ENCODE data around the gene FOXL1.

The FOXL1 gene

DNA sequence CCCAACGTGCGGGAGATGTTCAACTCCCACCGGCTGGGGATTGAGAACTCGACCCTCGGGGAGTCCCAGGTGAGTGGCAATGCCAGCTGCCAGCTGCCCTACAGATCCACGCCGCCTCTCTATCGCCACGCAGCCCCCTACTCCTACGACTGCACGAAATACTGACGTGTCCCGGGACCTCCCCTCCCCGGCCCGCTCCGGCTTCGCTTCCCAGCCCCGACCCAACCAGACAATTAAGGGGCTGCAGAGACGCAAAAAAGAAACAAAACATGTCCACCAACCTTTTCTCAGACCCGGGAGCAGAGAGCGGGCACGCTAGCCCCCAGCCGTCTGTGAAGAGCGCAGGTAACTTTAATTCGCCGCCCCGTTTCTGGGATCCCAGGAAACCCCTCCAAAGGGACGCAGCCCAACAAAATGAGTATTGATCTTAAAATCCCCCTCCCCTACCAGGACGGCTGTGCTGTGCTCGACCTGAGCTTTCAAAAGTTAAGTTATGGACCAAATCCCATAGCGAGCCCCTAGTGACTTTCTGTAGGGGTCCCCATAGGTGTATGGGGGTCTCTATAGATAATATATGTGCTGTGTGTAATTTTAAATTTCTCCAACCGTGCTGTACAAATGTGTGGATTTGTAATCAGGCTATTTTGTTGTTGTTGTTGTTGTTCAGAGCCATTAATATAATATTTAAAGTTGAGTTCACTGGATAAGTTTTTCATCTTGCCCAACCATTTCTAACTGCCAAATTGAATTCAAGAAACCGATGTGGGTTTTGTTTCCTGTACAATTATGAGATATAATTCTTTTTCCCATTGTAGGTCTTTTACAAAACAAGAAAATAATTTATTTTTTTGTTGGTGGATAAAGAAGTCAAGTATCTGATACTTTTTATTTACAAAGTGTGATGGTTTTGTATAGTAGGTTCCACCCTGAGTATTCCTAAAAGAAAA, 9.4 kb upstream of the FOXL1 start:
- no peak for DNase-seq (ENCODE audit: low read depth in 3 of 3, low spot score in 1 of 3)

DNA sequence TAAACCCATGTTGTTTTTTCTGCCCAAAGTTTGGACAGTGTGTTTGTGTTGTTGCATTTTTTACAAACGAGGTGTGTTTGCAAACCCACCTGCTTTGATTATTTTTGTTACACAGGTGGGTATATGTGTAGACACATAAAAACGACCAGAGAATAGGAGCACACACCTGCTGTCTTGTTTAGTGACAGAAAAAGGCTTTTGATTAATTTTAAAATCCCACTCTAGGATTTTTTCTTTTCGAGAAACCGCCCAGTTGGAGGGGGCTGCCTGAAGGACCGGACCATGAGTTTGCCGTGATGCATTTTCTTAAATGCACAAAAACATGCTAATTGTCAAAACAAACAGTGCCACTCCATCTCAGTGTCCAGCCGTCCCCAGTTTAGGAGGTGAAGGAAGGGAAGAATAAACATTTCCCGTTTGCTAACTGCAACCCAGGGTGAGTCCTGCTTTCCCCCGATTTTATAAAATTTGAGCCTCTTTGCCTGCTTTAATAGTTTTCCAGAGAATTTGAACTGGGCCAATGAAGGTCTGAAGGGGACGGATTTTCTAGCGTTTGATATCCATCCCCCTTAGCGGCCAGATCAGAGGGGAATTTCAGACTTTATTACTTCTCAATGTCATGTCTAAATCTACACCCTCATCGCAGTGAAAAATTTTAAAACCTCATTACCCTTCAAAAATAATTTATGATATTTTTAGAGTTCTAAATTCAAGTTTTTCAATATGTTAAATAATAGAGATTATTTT, 8.5 kb upstream of the FOXL1 start:
- DNase-seq (ENCODE audit: low read depth in 3 of 3, low spot score in 1 of 3), result no peak

DNA sequence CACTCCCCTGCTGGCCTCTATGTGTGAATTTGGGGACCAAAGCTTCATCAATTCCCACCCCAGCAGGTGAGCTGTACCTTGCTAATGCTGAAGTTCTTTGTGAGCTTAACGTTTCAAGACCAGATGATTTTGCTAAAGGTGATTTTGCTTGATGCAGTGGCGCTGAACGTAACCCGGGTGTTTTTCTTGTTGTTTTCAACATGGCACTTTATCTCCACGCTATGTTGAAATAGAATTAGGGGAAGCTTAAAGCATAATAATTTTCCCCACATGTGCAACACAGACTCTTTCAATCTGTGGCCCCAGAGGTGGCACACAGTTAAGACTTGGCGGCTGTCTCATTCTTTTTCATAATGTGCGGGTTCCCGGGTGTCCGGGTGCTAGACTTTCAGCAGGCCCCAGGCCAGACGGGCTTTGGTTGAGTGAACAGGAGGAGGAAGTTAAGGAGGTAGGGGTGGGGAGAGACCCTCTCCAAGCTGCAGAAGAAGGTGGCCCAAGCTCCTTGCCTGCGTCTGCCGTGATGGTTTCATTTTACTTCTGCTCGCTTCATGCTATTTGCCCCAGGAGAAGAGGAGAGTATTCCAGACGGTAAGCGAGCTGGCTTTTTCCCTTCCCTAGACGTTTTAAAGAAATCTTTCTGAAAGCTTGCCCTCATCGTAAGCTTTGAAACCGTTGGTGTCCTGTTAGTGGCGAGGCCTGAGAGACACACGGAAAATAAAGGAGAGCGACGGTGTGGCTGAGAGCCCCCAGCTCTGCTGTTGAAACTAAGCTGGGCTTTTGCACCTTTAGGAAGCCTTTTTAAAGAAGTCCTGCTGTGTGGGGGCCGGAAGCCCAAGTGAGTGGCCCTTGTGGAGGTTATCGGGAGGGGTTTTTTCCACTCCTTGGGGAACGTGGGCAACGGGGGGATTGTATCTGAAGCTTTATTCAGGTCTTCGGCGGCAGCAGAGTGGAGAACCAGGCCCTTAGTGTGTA, 7.5 kb upstream of the FOXL1 start:
- no peak for DNase-seq (ENCODE audit: low read depth in 3 of 3, low spot score in 1 of 3)

DNA sequence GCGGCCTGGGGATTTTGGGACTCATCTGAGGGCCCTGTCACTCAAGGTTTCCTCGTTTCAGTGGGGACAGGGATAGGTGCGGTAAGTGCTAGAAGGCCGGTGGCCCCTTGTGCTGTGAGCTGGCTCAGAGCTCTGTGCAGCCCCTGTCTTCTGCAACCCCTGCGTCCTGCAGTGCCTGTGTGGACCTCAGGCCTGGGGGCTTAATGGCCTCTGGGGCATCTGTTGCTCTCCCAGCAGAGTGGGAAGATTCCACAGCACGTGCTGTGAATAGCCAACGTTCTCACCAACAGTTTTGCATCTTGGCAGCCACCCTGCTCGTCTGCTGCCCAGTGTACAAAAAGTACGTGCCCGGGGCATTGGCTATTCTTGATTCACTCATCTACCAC, 6.8 kb upstream of the FOXL1 start:
- DNase-seq (ENCODE audit: low read depth in 3 of 3, low spot score in 1 of 3), result no peak

DNA sequence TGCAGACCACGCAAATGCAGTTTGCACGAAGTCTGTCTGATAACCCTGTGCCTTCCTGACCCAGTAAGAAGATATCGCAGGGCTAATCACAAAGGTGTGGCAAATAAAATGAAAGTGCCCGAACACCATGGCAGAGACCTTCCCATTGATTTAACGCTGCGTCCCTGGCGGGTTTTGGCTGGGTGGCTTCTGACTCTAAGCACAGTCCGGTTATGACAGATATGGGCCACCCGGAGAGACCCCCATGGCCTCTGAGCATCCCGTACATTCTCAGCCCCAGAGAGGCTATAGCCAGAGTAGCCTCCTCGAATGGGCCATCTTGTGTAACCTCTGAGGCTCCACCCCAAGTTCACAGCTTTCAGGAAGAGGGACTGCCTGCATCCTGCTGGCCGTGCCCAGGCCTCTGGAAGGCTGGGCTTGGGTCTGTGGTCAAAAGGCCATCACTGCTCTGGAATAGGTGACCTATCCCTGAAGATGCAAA, 6.3 kb upstream of the FOXL1 start:
- DNase-seq (ENCODE audit: low read depth in 3 of 3, low spot score in 1 of 3), result no peak

DNA sequence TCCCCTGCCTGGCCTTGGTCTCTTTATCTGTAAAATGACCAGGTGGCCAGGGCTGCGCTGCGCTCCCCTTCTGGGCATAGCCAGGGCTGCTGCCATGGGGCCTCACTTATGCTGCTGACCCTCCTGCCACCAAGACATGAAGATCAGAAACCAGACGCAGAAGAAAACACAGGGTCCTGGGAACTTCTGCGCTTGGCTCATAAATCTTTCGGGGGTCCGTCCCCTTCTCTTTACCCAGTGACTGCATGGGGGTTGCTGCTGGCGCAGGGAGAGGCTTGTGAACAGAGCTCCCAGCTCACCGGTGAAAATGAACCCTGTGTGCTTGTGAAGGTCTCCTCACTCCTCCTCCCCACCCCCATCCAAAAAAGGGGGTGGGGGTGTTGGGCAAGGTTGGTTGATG, 5.7 kb upstream of the FOXL1 start:
- DNase-seq (ENCODE audit: low read depth in 3 of 3, low spot score in 1 of 3), result no peak

DNA sequence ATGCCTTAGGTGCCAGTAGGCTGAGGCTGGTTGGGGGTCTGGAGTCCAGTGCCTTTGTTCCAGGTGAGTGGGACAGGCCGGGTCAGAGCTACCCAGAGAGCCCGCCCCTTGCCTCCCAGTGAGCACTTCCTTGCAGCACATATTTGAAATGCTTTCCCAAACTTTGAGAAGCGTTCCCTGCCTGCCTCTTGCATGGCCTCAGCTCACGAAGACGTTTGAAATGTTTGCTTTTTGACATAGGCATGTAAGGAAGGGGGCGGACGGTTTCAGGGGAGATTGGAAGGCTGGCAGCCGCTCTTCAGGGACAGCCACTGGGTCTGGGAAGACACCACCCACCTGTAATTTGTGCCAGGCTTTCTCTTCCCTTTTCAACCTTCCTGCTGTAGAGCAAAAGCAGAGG, 5.1 kb upstream of the FOXL1 start:
- no peak for DNase-seq (ENCODE audit: low read depth in 3 of 3, low spot score in 1 of 3)

DNA sequence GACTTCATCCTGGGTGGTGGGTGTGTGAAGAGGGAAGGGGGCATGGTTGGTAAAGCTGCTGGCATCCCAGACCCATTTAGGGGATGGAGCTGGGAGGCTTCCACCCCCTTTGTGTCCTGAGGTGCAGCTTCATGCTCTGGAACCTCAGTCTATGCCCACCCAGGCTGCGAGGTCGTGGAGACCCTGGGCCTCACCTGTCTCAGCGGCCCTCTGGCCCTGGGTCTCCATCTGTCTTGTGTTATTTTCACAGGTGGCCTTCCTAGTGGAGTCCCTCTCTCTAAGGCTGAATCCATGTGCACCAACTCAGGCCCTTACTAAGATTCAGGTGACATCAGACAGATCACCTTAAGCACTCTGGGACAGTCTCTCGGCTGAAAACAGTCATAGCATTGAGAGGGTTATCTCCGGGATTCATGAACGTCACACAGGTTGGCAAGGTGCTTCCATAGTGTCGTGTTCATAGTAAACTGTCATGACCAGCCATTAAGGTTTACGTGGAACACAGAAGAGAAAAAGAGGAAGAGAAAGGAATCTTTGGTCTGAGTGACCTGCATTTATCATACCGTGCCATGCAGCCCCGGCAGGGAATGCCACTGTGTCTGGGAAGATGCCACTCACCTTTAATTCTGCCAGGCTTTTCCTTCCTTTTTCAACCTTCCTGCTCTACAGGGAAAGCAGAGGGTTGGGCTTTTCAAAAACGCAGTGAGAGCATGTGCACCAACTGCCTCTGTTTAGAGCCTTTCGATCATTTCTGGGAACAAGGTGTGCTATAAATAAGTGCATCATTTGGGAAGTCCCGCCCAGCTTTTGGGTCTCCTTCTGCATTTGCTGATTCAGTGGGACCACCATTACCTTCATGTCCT, 4.5 kb upstream of the FOXL1 start:
- no peak for DNase-seq (ENCODE audit: low read depth in 3 of 3, low spot score in 1 of 3)

DNA sequence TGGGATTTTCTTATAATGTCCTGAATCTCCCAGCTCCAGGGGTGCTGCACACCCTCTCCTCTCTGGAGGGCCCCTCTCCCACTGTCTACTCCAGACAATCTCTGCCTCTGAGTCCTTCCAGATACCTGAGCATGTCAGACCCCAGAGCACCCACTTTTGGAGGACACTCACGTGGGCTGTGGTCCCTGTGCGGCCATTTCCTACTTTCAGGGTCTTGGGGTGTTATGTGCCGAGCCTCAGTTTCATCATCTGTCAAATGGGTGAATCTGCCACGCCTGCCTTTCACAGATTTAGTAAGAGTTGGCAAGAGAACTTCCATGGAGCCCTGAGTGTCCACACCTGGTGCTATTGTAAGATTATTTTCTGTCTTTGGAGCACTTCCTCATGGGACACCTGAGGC, 3.7 kb upstream of the FOXL1 start:
- DNase-seq (ENCODE audit: low read depth in 3 of 3, low spot score in 1 of 3), result no peak

DNA sequence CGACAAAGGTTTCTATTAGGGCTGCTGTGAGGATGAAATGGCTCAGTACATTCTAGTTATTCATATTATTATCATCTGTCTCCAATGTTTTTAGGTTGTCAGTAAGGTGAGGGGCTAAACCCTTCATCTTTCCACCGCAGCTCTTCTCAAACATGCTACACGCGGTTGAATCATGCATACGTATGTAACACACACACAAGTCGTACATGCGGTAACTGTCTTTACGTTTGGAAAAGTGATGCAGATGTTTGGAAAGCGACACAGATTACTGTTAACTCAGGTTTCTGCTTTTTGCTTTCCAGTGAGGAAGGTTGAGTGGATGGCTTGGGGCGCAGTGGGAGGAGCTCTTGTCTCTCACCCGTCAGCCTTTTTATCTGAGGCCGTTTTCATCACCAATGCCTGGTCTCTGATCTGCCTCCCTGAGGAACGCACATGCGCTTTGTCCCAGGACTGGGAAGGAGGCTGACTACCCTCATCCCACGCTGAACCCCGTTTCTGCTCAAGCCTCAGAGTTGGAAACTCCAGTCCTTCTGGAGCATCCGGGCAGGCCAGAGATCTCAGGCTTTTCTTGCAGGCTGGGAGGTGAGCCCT, 3.2 kb upstream of the FOXL1 start:
- no peak for DNase-seq (ENCODE audit: low read depth in 3 of 3, low spot score in 1 of 3)

DNA sequence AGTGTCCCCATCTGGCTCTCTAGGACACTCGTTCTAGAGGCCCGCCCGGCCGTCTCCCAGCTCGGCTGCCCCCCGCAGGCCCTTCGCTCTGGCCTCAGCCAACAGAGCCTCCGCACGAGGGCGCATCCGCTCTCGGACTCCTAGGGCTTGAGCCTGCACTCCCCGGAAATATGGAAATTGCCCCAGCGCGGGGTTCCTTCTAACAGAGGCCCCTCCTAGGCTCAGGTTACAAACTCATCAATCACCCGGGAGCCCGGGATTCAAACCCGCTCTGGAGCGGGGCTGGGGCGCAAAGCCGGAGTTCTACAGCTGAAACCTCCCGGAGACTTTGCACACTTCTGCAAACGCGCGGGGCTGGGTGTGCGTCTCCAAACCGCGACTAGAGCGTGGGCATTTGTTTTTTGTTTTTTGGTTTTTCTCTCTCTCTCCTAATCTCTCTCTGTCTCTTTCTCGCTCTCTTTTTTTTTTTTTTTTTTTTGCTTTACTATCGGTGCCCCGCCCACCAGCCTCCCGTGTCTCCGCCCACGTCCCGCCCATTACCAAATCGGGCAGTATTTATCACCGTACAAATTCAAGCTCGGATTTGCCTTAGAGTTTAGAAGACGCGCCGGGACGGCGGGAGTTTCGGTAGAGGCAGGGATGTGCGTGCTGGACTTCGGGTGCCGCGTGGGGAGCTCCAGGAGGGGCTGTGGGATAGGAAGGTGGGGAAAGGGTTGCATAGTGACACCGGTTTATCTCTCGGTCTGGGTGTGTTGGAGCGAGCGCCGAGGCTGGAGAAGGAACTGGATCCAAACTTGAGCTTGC, 2.4 kb upstream of the FOXL1 start:
- peak in 1 of 3 donors; percentile 33 for DNase-seq (ENCODE audit: low read depth in 3 of 3, low spot score in 1 of 3)

DNA sequence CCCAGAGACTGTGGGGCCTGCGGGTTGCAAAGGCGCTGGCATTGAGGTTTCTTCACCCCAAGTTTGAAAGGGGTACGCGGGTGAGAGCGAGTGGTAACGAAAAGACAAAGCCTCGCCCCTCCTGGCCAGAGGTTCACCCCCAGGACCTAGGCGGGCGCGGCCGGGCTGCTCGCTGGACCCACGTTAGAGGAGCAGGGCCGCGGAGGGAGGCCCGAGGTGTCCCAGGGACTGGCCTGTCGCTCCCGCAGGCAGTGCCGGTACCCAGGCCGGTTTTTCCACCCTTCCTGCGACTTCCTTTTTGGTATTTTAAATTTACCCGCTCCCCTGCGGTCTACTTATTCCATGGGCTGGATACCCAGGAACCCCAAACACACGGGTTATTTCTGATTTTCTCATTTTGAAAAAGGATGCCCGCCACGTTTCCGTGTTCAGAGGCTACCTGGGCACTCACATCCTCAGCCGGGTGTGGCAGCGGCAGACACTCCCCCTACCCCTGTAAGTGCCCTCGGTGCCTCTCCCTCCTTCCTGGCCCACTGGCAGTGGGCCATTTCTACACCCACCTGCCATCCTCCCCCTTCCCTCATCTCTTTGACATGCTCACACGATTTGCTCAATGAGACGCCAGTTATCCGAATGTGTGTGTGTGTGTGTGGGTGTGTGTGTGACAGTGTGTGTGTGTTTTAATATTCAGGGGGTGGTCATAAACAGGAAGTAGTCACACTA, 1.6 kb upstream of the FOXL1 start:
- DNase-seq (ENCODE audit: low read depth in 3 of 3, low spot score in 1 of 3), result no peak

DNA sequence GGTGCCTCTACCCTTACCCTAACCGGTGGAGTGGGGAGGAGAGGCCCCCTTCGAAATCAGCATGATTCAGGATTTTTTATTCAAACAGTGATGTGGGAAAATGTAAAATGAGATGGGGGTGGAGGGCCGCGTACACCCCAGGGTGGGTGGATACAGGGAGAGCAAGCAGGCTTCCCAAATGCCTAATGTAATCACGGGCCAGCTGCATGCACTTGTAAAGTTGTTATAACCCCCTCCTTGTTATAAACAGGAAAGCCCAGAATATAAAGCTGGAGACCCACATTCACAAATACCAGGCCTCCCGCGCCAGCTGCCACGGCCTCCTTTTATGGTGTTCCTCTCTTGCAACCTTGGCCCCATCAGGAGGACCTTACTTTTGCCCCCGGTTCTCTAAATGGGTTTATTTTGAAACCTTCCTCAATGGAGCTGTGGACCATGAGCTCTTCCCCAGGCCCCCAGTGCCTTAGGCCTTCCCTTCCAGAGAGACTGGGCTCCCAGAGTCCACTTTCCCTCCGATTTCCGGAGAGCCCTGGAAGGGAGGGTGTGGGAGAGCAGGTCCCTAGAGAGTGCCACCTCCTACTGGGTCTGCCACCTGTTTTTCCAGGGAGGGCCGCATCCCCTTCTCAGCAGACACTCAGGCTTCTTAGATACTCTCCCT, 906 bp upstream of the FOXL1 start:
- no peak for DNase-seq (ENCODE audit: low read depth in 3 of 3, low spot score in 1 of 3)

DNA sequence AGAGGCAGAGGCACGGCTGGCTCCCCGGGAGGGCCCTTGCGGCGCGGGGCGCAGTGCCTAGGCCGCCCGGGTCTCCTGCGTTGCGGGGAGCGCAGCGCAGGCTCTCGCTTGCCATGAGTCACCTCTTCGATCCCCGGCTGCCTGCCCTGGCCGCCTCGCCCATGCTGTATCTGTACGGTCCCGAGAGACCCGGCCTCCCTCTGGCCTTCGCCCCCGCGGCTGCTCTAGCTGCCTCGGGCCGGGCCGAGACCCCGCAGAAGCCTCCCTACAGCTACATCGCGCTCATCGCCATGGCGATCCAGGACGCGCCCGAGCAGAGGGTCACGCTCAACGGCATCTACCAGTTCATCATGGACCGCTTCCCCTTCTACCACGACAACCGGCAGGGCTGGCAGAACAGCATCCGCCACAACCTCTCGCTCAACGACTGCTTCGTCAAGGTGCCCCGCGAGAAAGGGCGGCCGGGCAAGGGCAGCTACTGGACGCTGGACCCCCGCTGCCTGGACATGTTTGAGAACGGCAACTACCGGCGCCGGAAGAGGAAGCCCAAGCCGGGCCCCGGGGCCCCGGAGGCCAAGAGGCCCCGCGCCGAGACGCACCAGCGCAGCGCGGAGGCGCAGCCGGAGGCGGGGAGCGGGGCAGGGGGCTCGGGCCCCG, 390 bp downstream of the FOXL1 start:
- no peak for DNase-seq (ENCODE audit: low read depth in 3 of 3, low spot score in 1 of 3)

DNA sequence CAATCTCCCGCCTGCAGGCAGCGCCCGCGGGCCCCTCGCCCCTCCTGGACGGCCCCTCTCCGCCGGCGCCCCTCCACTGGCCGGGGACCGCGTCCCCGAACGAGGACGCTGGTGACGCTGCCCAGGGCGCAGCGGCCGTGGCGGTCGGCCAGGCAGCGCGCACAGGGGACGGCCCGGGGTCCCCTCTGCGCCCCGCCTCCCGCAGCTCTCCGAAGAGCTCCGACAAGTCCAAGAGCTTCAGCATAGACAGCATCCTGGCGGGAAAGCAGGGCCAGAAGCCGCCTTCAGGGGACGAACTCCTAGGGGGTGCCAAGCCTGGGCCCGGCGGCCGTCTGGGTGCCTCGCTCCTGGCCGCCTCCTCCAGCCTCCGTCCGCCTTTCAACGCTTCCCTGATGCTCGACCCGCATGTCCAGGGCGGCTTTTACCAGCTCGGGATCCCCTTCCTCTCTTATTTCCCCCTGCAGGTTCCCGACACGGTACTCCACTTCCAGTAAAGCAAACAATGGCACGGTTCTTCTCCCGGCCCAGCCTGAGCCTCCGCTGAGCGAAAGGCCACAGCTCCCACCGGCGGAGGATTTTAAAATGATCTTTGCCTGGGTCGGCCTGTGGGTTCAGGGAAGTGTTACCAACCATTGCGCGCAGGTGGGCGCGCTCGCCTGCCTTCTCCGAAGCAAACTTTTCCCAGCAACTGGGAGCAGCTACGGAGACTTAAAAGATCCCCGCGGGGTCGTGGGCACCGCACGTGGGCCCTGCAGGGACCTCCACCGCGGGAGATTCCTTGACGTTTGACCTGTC, 1.1 kb downstream of the FOXL1 start:
- DNase-seq (ENCODE audit: low read depth in 3 of 3, low spot score in 1 of 3), result no peak

DNA sequence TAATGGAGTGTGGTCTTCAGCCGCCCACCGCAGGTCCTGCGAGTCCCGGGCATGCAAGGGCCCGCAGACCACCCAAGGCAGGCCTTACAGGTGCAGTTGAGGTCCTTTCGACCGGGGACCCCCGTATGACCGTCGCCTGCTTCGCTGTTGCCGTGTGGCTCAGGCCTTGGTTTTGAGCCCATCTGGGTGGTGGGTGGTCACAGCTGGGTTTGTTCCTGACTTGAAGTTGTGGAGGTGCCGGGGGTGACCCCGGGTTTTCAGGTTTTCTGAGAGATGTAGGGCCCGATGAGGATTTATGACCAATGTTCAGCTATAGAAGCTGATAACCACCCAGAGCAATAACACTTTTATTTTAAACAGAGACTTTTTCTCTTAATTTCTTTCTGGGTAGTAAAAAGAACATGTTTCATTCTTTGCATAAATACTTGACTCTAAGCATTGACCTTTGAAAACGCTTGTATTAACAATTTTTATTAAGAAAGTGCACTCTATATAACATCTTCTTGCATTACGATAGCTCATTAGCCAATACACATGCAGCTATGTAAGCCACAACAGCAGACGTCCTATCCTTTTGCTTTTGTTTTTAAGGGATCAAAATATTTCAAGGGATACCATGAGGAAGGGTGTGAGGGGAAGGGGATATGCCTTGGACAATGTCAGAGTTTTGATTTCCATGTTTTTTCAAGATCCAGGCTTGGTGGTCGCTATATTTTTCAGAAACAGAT, 1.9 kb downstream of the FOXL1 start:
- DNase-seq (ENCODE audit: low read depth in 3 of 3, low spot score in 1 of 3), result no peak
